ENCODE measurements around the gene EPOP. TPM values are rescaled to one million over a fixed set of nuclear protein-coding genes. Genes with fewer than 3 reads are reported as not detected.

Gene EPOP
- total and polyA plus RNA-seq, 2 of the 8 experiments (the other 6 are each of a cell fraction or from before 2014, with no cell fraction given), result 1.5 to 3.3 TPM

- TF ChIP-seq, protein P1, sequence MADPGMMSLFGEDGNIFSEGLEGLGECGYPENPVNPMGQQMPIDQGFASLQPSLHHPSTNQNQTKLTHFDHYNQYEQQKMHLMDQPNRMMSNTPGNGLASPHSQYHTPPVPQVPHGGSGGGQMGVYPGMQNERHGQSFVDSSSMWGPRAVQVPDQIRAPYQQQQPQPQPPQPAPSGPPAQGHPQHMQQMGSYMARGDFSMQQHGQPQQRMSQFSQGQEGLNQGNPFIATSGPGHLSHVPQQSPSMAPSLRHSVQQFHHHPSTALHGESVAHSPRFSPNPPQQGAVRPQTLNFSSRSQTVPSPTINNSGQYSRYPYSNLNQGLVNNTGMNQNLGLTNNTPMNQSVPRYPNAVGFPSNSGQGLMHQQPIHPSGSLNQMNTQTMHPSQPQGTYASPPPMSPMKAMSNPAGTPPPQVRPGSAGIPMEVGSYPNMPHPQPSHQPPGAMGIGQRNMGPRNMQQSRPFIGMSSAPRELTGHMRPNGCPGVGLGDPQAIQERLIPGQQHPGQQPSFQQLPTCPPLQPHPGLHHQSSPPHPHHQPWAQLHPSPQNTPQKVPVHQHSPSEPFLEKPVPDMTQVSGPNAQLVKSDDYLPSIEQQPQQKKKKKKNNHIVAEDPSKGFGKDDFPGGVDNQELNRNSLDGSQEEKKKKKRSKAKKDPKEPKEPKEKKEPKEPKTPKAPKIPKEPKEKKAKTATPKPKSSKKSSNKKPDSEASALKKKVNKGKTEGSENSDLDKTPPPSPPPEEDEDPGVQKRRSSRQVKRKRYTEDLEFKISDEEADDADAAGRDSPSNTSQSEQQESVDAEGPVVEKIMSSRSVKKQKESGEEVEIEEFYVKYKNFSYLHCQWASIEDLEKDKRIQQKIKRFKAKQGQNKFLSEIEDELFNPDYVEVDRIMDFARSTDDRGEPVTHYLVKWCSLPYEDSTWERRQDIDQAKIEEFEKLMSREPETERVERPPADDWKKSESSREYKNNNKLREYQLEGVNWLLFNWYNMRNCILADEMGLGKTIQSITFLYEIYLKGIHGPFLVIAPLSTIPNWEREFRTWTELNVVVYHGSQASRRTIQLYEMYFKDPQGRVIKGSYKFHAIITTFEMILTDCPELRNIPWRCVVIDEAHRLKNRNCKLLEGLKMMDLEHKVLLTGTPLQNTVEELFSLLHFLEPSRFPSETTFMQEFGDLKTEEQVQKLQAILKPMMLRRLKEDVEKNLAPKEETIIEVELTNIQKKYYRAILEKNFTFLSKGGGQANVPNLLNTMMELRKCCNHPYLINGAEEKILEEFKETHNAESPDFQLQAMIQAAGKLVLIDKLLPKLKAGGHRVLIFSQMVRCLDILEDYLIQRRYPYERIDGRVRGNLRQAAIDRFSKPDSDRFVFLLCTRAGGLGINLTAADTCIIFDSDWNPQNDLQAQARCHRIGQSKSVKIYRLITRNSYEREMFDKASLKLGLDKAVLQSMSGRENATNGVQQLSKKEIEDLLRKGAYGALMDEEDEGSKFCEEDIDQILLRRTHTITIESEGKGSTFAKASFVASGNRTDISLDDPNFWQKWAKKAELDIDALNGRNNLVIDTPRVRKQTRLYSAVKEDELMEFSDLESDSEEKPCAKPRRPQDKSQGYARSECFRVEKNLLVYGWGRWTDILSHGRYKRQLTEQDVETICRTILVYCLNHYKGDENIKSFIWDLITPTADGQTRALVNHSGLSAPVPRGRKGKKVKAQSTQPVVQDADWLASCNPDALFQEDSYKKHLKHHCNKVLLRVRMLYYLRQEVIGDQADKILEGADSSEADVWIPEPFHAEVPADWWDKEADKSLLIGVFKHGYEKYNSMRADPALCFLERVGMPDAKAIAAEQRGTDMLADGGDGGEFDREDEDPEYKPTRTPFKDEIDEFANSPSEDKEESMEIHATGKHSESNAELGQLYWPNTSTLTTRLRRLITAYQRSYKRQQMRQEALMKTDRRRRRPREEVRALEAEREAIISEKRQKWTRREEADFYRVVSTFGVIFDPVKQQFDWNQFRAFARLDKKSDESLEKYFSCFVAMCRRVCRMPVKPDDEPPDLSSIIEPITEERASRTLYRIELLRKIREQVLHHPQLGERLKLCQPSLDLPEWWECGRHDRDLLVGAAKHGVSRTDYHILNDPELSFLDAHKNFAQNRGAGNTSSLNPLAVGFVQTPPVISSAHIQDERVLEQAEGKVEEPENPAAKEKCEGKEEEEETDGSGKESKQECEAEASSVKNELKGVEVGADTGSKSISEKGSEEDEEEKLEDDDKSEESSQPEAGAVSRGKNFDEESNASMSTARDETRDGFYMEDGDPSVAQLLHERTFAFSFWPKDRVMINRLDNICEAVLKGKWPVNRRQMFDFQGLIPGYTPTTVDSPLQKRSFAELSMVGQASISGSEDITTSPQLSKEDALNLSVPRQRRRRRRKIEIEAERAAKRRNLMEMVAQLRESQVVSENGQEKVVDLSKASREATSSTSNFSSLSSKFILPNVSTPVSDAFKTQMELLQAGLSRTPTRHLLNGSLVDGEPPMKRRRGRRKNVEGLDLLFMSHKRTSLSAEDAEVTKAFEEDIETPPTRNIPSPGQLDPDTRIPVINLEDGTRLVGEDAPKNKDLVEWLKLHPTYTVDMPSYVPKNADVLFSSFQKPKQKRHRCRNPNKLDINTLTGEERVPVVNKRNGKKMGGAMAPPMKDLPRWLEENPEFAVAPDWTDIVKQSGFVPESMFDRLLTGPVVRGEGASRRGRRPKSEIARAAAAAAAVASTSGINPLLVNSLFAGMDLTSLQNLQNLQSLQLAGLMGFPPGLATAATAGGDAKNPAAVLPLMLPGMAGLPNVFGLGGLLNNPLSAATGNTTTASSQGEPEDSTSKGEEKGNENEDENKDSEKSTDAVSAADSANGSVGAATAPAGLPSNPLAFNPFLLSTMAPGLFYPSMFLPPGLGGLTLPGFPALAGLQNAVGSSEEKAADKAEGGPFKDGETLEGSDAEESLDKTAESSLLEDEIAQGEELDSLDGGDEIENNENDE (IDR thresholded peaks at IDR 0.05; ENCODE audit: insufficient replicate concordance, low read length), result no peak
Measured at GRCh38 chr17:38628441-38628840, 46.3 kb downstream of the EPOP start (continued).
